CD8-positive, alpha-beta memory T cell (primary cell): Measurements from ENCODE around the gene UBE4A. TPM values are rescaled to one million over a fixed set of nuclear protein-coding genes. Genes with fewer than 3 reads are reported as not detected.

ENCODE experiments used
- CTCF ChIA-PET: fragments of 350-600 bp; sonication (Branson Sonifier 250); formaldehyde crosslinking; loops from one replicate; lab custom pipeline; 2021; ENCODE audit warnings: antibody characterized with exemption; lab: Charles Lee
- POLR2A ChIA-PET: fragments of 350-600 bp; sonication (Branson Sonifier 250); formaldehyde crosslinking; loops from one replicate; lab custom pipeline; 2021; ENCODE audit warnings: antibody characterized with exemption; lab: Charles Lee
- DNase-seq, 5 donors: peaks; one replicate each; pipeline versions ENCODE4 v3.0.0 to v3.0.0-alpha.2; 2020 to 2022; ENCODE audit warnings: mixed read lengths in 1 of 5
- H3K27ac ChIP-seq: one replicate; pipeline ENCODE4 v1.7.0; 2013; ENCODE audit warnings: low read depth, mild to moderate bottlenecking, low read length, moderate library complexity
- H3K27me3 ChIP-seq: 2 replicates; pipeline ENCODE4 v1.7.0; 2013; ENCODE audit warnings: low read length, mild to moderate bottlenecking; ENCODE audit not compliant: insufficient read depth, poor library complexity, severe bottlenecking
- H3K36me3 ChIP-seq: 2 replicates; pipeline ENCODE4 v1.7.0; 2013; ENCODE audit warnings: mild to moderate bottlenecking, low read length, moderate library complexity; ENCODE audit not compliant: insufficient read depth
- H3K4me1 ChIP-seq: 2 replicates; pipeline ENCODE4 v1.7.0; 2013; ENCODE audit warnings: mild to moderate bottlenecking, low read length, moderate library complexity; ENCODE audit not compliant: insufficient read depth
- H3K4me3 ChIP-seq: 2 replicates; pipeline ENCODE4 v1.7.0; 2013; ENCODE audit warnings: mild to moderate bottlenecking, low read length
- H3K9me3 ChIP-seq: 2 replicates; pipeline ENCODE4 v1.7.0; 2013; ENCODE audit warnings: mild to moderate bottlenecking, low read length
- H3K27ac Mint-ChIP-seq, 8 donors: one replicate each; pipeline ENCODE4 v1.8.0; 2020 to 2021; ENCODE audit warnings: mixed read lengths in 8 of 8, mild to moderate bottlenecking in 6 of 8, inconsistent platforms in 3 of 8, moderate library complexity in 3 of 8
- H3K27me3 Mint-ChIP-seq, 2 donors: one replicate each; pipeline ENCODE4 v1.8.0; 2020 to 2021; ENCODE audit warnings: mixed read lengths in 2 of 2, mild to moderate bottlenecking in 1 of 2, moderate library complexity in 1 of 2
- H3K36me3 Mint-ChIP-seq, 3 donors: one replicate each; pipeline ENCODE4 v1.8.0; 2020 to 2021; ENCODE audit warnings: mixed read lengths in 3 of 3, inconsistent platforms in 1 of 3, mild to moderate bottlenecking in 1 of 3
- H3K4me1 Mint-ChIP-seq, 3 donors: one replicate each; pipeline ENCODE4 v1.8.0; 2020 to 2021; ENCODE audit warnings: mixed read lengths in 3 of 3, inconsistent platforms in 1 of 3, mild to moderate bottlenecking in 1 of 3
- H3K4me3 Mint-ChIP-seq, 7 donors: one replicate each; pipeline ENCODE4 v1.8.0; 2020 to 2021; ENCODE audit warnings: mixed read lengths in 7 of 7, mild to moderate bottlenecking in 6 of 7, moderate library complexity in 4 of 7, inconsistent platforms in 2 of 7
- H3K9me3 Mint-ChIP-seq, 5 donors: one replicate each; pipeline ENCODE4 v1.8.0; 2020 to 2022; ENCODE audit warnings: mixed read lengths in 5 of 5, mild to moderate bottlenecking in 3 of 5, moderate library complexity in 2 of 5, inconsistent platforms in 1 of 5
- polyA plus RNA-seq: library from polyadenylated mRNA; unstranded; fragments of 300-500 nt; fragmentation: Illumina TruSeq; gene quantifications from one replicate; pipeline ENCODE4 v1.2.3, GENCODE V29; 2021
- total RNA-seq, 2 experiments: library from RNA; stranded (reverse); gene quantifications; one replicate each; pipeline ENCODE4 v1.2.3, GENCODE V29; 2021

UBE4A gene
- total and polyA plus RNA-seq, 3 experiments from 2014 or later = 27.8 to 56.8 (median 55.9) TPM

DNA sequence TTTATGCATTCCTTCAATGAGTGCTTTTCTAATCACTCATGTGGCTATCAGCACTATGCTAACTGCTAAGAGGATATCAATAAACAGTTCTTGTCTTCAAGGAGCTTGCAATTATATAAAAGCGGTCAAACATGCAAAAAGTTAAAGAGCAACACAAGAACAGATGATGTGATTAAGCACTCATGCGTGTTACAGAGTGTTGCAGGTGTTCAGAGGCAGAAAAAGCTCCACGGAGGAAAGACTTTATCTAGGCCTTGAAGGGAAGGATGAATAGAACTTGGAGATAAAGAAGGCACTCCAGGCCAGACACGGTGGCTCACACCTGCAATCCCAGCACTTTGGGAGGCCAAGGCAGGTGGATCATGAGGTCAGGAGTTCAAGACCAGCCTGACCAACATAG, 41.3 kb upstream of the UBE4A start:
- Mint-ChIP-seq H3K9me3 (no peaks in the 10 kb centered on the region), H3K27me3 (no peaks in the 10 kb centered on the region), H3K4me1 (peaks cover 76 to 95% (median 91%) of the 10 kb centered on the region in 3 donors), H3K36me3 (peaks cover 18 to 34% (median 21%) of the 10 kb centered on the region in 3 donors), H3K4me3 (peak overlapping the region in 3 of 7 donors; percentile 20 to 53 (median 41)), H3K27ac (peak overlapping the region; percentile 83 to 92 (median 90))
- DNase-seq = no peak
- POLR2A ChIA-PET = interaction anchor here (0.6 to 1.0 kb wide), 3 partner anchors 92 to 345 kb away, joined by 3 read pairs; no protein-coding TSS in a partner anchor
- H3K4me3 ChIP-seq = no peak overlapping the region
- H3K9me3 ChIP-seq = no peaks in the 10 kb centered on the region
- H3K27me3 ChIP-seq = no peaks in the 10 kb centered on the region
- CTCF ChIA-PET = interaction anchor here (0.7 kb wide), 1 partner anchor 28 kb away, joined by 3 read pairs; no protein-coding TSS in a partner anchor
- peaks cover 86% of the 10 kb centered on the region for H3K4me1 ChIP-seq
- H3K36me3 ChIP-seq = peaks cover 23% of the 10 kb centered on the region
- no peak overlapping the region for H3K27ac ChIP-seq

DNA sequence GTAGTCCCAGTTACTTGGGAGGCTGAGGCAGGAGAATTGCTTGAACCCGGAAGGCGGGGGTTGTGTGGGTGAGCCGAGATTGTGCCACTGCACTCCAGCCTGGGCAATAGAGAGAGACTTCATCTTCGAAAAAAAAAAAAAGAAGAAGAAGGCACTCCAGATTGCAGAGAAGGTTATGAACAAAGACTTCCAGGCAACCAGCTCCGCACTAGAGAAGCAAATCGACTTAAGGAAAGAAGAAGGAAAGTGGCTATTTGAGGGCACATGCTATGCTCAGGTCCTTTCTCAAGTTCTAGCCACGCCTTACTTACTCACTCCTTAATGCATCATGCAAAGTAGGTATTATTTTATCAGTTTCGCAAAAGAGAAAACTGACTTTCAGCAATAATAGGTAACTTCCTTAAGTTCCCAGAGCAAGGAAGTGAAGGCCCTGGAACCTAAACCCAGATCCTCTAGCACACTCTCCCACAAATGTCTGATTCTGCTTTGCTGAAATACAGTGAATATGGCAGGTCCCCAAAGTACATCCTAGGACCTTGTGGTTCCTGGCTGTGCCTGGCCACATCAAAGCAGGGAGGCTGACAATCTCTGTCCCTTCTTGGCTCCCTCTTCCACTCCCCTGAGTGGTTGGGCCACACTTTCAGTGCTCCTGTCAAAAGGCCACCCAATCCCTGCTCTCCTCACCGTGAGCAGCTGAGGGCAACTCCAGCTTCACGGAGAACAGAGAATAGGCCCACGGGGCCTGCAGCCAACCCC, 40.6 kb upstream of the UBE4A start:
- H3K9me3 ChIP-seq = no peaks in the 10 kb centered on the region
- Mint-ChIP-seq H3K36me3 (peaks cover 16 to 28% (median 22%) of the 10 kb centered on the region in 3 donors), H3K27ac (peak overlapping the region; percentile 78 to 94 (median 88)), H3K4me1 (peaks cover 78 to 96% (median 91%) of the 10 kb centered on the region in 3 donors), H3K9me3 (no peaks in the 10 kb centered on the region), H3K27me3 (no peaks in the 10 kb centered on the region), H3K4me3 (peak overlapping the region in 5 of 7 donors; percentile 6 to 46 (median 24))
- H3K36me3 ChIP-seq = peaks cover 17% of the 10 kb centered on the region
- peak overlapping the region; percentile 17 for H3K4me3 ChIP-seq
- H3K4me1 ChIP-seq = peaks cover 80% of the 10 kb centered on the region
- no peaks in the 10 kb centered on the region for H3K27me3 ChIP-seq
- DNase-seq = no peak
- ChIA-PET CTCF (interaction anchor here (0.7 kb wide), 1 partner anchor 29 kb away, joined by 3 read pairs; no protein-coding TSS in a partner anchor), POLR2A (interaction anchor here (0.6 kb wide), 2 partner anchors 93 to 346 kb away, joined by 3 read pairs; no protein-coding TSS in a partner anchor)
- peak overlapping the region; percentile 10 for H3K27ac ChIP-seq

DNA sequence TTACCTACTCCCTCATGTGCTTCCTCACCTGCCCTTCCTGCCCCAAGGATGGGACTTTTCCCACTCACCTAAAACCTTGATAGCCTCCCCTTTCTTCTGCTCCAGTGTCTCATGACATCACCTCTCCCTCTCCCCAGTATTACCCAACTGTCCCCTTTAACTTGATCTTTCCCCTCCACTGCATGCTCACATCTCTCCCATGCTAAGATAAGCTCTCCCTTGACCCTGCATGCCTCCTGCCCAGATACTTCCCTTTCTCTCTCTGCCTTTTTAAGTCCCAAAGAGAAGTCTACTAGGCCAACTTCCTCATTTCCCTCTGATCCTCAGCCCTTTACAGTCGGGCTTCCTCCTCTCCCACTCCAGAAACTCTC, 40.1 kb upstream of the UBE4A start:
- H3K36me3 ChIP-seq = peaks cover 11% of the 10 kb centered on the region
- H3K36me3 Mint-ChIP-seq = peaks cover 11 to 25% (median 16%) of the 10 kb centered on the region in 3 donors
- no peaks in the 10 kb centered on the region for H3K27me3 ChIP-seq
- H3K27me3 Mint-ChIP-seq = no peaks in the 10 kb centered on the region
- H3K9me3 ChIP-seq = no peaks in the 10 kb centered on the region
- peak overlapping the region; percentile 17 for H3K4me3 ChIP-seq
- ChIA-PET CTCF (no interaction called here), POLR2A (no interaction called here)
- peak overlapping the region; percentile 10 for H3K27ac ChIP-seq
- H3K4me3 Mint-ChIP-seq = peak overlapping the region in 6 of 7 donors; percentile 6 to 62 (median 40)
- H3K4me1 Mint-ChIP-seq = peaks cover 73 to 95% (median 86%) of the 10 kb centered on the region in 3 donors
- peak overlapping the region; percentile 78 to 94 (median 88) for H3K27ac Mint-ChIP-seq
- no peak for DNase-seq
- peaks cover 74% of the 10 kb centered on the region for H3K4me1 ChIP-seq
- no peaks in the 10 kb centered on the region for H3K9me3 Mint-ChIP-seq

DNA sequence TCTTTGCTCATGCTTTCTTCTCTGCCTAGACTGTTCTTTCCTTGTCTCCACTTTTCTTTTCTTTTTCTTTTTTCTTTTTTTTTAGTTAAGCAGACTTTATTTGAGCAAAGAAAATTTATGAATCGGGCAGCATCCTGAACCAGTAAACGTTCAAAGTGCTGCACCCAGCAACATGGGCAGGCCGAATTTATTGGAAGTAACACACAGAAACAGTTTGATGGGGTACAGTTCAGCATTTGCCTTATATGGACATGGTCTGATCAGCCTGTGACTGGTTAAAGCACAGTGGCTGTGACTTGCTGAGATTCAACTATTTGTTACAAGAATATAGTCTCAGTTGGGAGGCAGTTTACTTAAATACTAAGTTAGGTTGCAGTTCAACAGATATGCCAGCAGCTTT, 38.9 kb upstream of the UBE4A start:
- Mint-ChIP-seq H3K27ac (peak overlapping the region in 5 of 8 donors; percentile 60 to 92 (median 81)), H3K27me3 (no peaks in the 10 kb centered on the region), H3K4me1 (peaks cover 65 to 88% (median 76%) of the 10 kb centered on the region in 3 donors), H3K36me3 (peaks cover 7 to 18% (median 10%) of the 10 kb centered on the region in 3 donors), H3K4me3 (peak overlapping the region in 2 of 7 donors; percentile 4 to 42), H3K9me3 (no peaks in the 10 kb centered on the region)
- DNase-seq = no peak
- Histone ChIP-seq H3K36me3 (peaks cover 1% of the 10 kb centered on the region), H3K4me3 (no peak overlapping the region), H3K4me1 (peaks cover 63% of the 10 kb centered on the region), H3K27ac (no peak overlapping the region), H3K27me3 (no peaks in the 10 kb centered on the region), H3K9me3 (no peaks in the 10 kb centered on the region)
- ChIA-PET POLR2A (no interaction called here), CTCF (interaction anchor here (1.1 kb wide), 1 partner anchor 25 kb away, joined by 4 read pairs; no protein-coding TSS in a partner anchor)

DNA sequence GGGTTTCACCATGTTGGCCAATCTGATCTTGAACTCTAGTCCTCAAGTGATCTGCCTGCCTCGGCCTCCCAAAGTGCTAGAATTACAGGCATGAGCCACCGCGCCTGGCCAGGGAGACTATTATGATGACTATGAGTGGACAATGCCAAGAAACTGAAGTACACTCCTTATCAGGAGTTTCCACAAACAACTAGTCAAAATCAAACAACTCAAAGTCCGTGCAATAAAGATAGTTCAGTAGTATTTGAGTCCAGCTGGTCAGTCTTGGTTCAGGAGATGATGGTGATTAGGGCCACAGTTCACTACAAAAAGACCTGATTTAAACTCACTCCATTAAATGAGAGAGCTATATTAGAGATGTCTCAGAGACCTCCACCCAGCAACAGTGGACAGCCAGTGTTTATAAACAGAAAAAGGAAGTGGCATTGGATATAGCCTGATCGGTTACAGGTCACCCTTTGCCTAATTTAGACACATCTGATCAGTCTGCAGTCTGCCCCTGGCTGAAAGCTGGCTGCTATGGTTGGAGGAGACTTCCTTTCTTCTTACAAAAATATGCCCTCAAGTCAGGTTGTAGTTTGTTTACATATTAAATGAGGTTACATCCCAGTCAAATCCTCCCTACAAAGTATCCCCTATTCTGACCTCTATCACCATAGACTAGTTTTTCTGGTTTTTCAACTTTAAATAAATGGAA, 37.9 kb upstream of the UBE4A start:
- Histone ChIP-seq H3K4me3 (no peak overlapping the region), H3K27me3 (no peaks in the 10 kb centered on the region), H3K9me3 (no peaks in the 10 kb centered on the region), H3K27ac (no peak overlapping the region), H3K36me3 (no peaks in the 10 kb centered on the region), H3K4me1 (peaks cover 54% of the 10 kb centered on the region)
- ChIA-PET CTCF (interaction anchor here (0.6 to 1.1 kb wide), 2 partner anchors 17 to 26 kb away, joined by 3 to 4 read pairs; no protein-coding TSS in a partner anchor), POLR2A (interaction anchor here (0.9 to 1.4 kb wide), 2 partner anchors 12 to 21 kb away, joined by 3 read pairs; partner anchors contain the start of gene CD3D)
- H3K27ac Mint-ChIP-seq = peak overlapping the region in 7 of 8 donors; percentile 43 to 93 (median 72)
- H3K4me1 Mint-ChIP-seq = peaks cover 59 to 79% (median 66%) of the 10 kb centered on the region in 3 donors
- no peak for DNase-seq
- peak overlapping the region in 5 of 7 donors; percentile 15 to 44 (median 28) for H3K4me3 Mint-ChIP-seq
- no peaks in the 10 kb centered on the region for H3K27me3 Mint-ChIP-seq
- peaks cover 5 to 16% (median 10%) of the 10 kb centered on the region in 3 donors for H3K36me3 Mint-ChIP-seq
- H3K9me3 Mint-ChIP-seq = no peaks in the 10 kb centered on the region

DNA sequence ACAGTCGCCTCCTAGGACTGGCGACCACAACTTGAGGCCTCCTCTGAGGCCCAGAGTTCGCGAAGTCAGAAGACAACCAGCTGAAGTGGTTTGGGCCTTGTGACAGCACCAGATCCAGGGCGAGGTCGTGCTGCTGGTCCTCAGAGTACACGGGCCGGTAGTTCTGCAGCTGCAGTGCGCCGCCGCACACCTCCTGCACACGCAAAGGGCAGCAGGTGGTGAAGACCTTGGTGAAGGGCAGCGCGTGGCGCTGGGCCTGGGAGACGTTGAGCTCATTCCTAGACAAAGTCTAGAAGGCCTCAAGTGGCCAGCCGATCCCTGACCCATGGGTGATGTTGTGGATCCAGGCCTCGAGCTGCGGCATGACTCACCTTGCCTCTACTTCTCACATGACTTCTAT, 36.7 kb upstream of the UBE4A start:
- no peak overlapping the region for H3K27ac Mint-ChIP-seq
- POLR2A ChIA-PET = interaction anchor here (0.6 to 1.8 kb wide), 6 partner anchors 8 to 28 kb away, joined by 3 to 11 read pairs (median 4); partner anchors contain the start of gene CD3G
- H3K27me3 Mint-ChIP-seq = no peaks in the 10 kb centered on the region
- Histone ChIP-seq H3K36me3 (no peaks in the 10 kb centered on the region), H3K27ac (no peak overlapping the region), H3K9me3 (no peaks in the 10 kb centered on the region), H3K27me3 (no peaks in the 10 kb centered on the region), H3K4me1 (peaks cover 43% of the 10 kb centered on the region), H3K4me3 (no peak overlapping the region)
- H3K9me3 Mint-ChIP-seq = no peaks in the 10 kb centered on the region
- peaks cover 5 to 16% (median 10%) of the 10 kb centered on the region in 3 donors for H3K36me3 Mint-ChIP-seq
- peaks cover 51 to 70% (median 55%) of the 10 kb centered on the region in 3 donors for H3K4me1 Mint-ChIP-seq
- CTCF ChIA-PET = interaction anchor here (0.9 to 1.5 kb wide), 3 partner anchors 9 to 124 kb away, joined by 3 to 5 read pairs (median 3); no protein-coding TSS in a partner anchor
- no peak for DNase-seq
- no peak overlapping the region for H3K4me3 Mint-ChIP-seq

DNA sequence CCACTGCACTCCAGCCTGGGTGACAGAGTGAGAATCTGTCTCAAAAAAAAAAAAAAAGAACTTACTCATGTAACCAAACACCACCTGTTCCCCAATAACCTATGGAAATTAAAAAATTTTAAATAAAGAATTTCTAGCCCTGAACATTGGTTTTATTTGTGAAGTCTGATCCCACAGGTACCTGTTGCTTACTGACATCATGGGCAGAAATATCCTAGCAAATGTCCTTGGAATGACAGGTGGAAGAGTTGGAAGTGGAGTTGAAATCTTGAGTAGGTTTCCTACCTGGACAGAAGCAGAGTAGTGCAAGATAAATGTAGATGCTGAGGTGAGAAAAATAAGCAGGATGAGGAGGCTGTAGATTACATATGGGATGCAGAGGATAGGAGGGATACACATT, 34.1 kb upstream of the UBE4A start:
- ChIA-PET POLR2A (no interaction called here), CTCF (no interaction called here)
- DNase-seq = no peak
- Histone ChIP-seq H3K27me3 (no peaks in the 10 kb centered on the region), H3K27ac (no peak overlapping the region), H3K9me3 (no peaks in the 10 kb centered on the region), H3K4me1 (peaks cover 17% of the 10 kb centered on the region), H3K4me3 (no peak overlapping the region), H3K36me3 (no peaks in the 10 kb centered on the region)
- Mint-ChIP-seq H3K9me3 (no peaks in the 10 kb centered on the region), H3K27me3 (no peaks in the 10 kb centered on the region), H3K4me3 (no peak overlapping the region), H3K27ac (no peak overlapping the region), H3K36me3 (peaks cover 4 to 16% (median 7%) of the 10 kb centered on the region in 3 donors), H3K4me1 (peaks cover 30 to 57% (median 35%) of the 10 kb centered on the region in 3 donors)
